ENCODE results near the gene CTCFL. TPM values are rescaled to one million over a fixed set of nuclear protein-coding genes. Genes with fewer than 3 reads are reported as not detected.

The CTCFL gene
- total RNA-seq, 2 donors from 2014 or later = 10.8 TPM; not detected in 1

- DNase-seq (ENCODE audit: low spot score) = no peak
- Histone ChIP-seq H3K27me3 (replicated peaks; ENCODE audit: insufficient read depth) (no peaks in the 10 kb centered on the region), H3K27ac (no peak overlapping the region), H3K36me3 (no peaks in the 10 kb centered on the region), H3K9me3 (no peaks in the 10 kb centered on the region), H3K4me3 (no peak overlapping the region), H3K4me1 (replicated peaks) (no peaks in the 10 kb centered on the region)
- no peak for TF ChIP-seq CTCF (IDR thresholded peaks at IDR 0.05)
- TF ChIP-seq POLR2AphosphoS5 (IDR thresholded peaks at IDR 0.05) = no peak
- no peak for TF ChIP-seq POLR2A (IDR thresholded peaks at IDR 0.05)
- intact Hi-C loops (cut with DNase I) = no loop called here
- WGBS = 62% methylated on average over 5 of the region's 5 CpGs
These were observed 2.4 kb downstream of the CTCFL start for GRCh38 chr20:57522380-57523140.

GRCh38 chr20:57517904-57518303 is 7.0 kb downstream of the CTCFL start:
- TF ChIP-seq POLR2A (IDR thresholded peaks at IDR 0.05) (no peak), CTCF (IDR thresholded peaks at IDR 0.05) (no peak), POLR2AphosphoS5 (IDR thresholded peaks at IDR 0.05) (no peak)
- no peak overlapping the region for H3K27ac ChIP-seq
- 84% methylated on average over 5 of the region's 5 CpGs for WGBS

GRCh38 chr20:57514273-57514751 is 10.6 kb downstream of the CTCFL start:
- TF ChIP-seq POLR2AphosphoS5 (IDR thresholded peaks at IDR 0.05) = peak; percentile 54
- TF ChIP-seq POLR2A (IDR thresholded peaks at IDR 0.05) = no peak
- TF ChIP-seq CTCF (IDR thresholded peaks at IDR 0.05) = peak; percentile 58 to 94 (median 84)
- Histone ChIP-seq H3K36me3 (no peaks in the 10 kb centered on the region), H3K27ac (no peak overlapping the region), H3K9me3 (no peaks in the 10 kb centered on the region), H3K4me3 (no peak overlapping the region), H3K27me3 (replicated peaks; ENCODE audit: insufficient read depth) (no peaks in the 10 kb centered on the region), H3K4me1 (replicated peaks) (no peaks in the 10 kb centered on the region)
- intact Hi-C loops (cut with DNase I) = loop anchor here (1.0 to 2.0 kb wide), 2 partner anchors 80 to 694 kb away; no protein-coding TSS in a partner anchor
- peak; percentile 82 for DNase-seq (ENCODE audit: low spot score)
- 29% methylated on average over 17 of the region's 17 CpGs for WGBS

More at GRCh38 chr20:57517904-57518303, 7.0 kb downstream of the CTCFL start:
- Histone ChIP-seq H3K4me3 (no peak overlapping the region), H3K9me3 (no peaks in the 10 kb centered on the region), H3K36me3 (no peaks in the 10 kb centered on the region), H3K4me1 (replicated peaks) (no peaks in the 10 kb centered on the region), H3K27me3 (replicated peaks; ENCODE audit: insufficient read depth) (no peaks in the 10 kb centered on the region)
- DNase-seq (ENCODE audit: low spot score) = no peak
- intact Hi-C loops (cut with DNase I) = no loop called here

GRCh38 chr20:57513199-57513598 is 11.7 kb downstream of the CTCFL start:
- no peaks in the 10 kb centered on the region for H3K4me1 ChIP-seq (replicated peaks)
- intact Hi-C loops (cut with DNase I) = no loop called here

More at GRCh38 chr20:57513199-57513598, 11.7 kb downstream of the CTCFL start:
- H3K4me3 ChIP-seq = no peak overlapping the region
- WGBS = 79% methylated on average over 1 of the region's 1 CpG
- no peak overlapping the region for H3K27ac ChIP-seq
- no peaks in the 10 kb centered on the region for H3K36me3 ChIP-seq
- TF ChIP-seq POLR2AphosphoS5 (IDR thresholded peaks at IDR 0.05) (no peak), POLR2A (IDR thresholded peaks at IDR 0.05) (no peak), CTCF (IDR thresholded peaks at IDR 0.05) (no peak)
- H3K27me3 ChIP-seq (replicated peaks; ENCODE audit: insufficient read depth) = no peaks in the 10 kb centered on the region
- DNase-seq (ENCODE audit: low spot score) = no peak
- H3K9me3 ChIP-seq = no peaks in the 10 kb centered on the region
